ENCODE measurements around the gene ZP2. TPM values are rescaled to one million over a fixed set of nuclear protein-coding genes. Genes with fewer than 3 reads are reported as not detected.
"Not testable (repeated sequence)": the region's sequence is repeated elsewhere in the genome, so short reads cannot be mapped to it uniquely, and the experiment has no call there.

The ZP2 gene
- total RNA-seq (0.90 TPM), polyA plus RNA-seq (not detected)

DNA sequence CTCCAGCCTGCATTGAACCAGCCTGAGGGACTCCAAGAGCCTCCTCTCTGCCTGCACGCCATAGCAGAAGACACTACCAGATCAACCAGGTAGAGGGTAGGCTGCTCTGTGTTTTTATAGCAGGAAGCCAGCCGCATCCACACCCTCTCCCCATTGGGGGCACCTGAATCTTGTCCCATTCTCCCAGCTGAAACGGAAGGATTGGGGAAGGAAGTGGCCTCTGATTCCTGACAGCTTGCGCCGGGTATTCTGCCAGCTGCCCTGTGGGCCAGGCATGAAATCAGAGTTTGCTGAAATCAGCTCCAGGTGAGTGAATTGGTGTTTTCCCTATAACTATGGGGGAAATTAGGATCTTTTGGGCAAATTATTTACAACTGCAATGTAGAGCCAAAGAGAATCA, at the start of gene ZP2:
Gene ZP2 (minus strand): TSS at position 89 of the 400 bp plus-strand sequence. CDS start 27 bp downstream, at position 62.
- no peaks in the 10 kb centered on the region for H3K4me1 ChIP-seq (ENCODE audit: insufficient read depth)
- H3K4me3 ChIP-seq (ENCODE audit: low read depth, low read length), result no peak within 1 kb of the TSS
- DNase-seq (ENCODE audit: extremely low spot score), result no peak
- WGBS, result 67% methylated on average over 5 of the region's 5 CpGs
- H3K36me3 ChIP-seq (ENCODE audit: insufficient read depth), result no peaks in the 10 kb centered on the region
- no peak within 1 kb of the TSS for H3K27ac ChIP-seq (ENCODE audit: low read depth)

DNA sequence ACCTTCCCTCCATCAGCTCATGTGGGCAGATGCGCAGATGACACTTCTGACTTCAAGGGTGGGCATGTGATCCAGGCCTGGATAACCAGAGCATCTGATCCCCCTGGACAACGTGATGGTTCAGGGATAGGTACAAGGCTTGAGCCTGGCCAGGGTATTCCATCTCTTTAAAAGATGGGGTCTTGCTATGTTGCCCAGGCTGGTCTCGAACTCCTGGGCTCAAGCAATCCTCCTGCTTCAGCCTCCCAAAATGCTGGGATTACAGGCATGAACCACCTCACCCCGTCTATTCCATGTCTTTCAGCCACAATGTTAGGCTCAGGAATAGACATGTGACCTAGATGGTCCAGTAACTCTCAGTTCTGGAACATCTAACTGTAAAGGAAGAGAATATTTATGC, 45.9 kb upstream of the ZP2 start:
- no peaks in the 10 kb centered on the region for H3K36me3 ChIP-seq (ENCODE audit: insufficient read depth)
- WGBS, result 83% methylated on average over 4 of the region's 4 CpGs
- no peaks in the 10 kb centered on the region for H3K4me1 ChIP-seq (ENCODE audit: insufficient read depth)

DNA sequence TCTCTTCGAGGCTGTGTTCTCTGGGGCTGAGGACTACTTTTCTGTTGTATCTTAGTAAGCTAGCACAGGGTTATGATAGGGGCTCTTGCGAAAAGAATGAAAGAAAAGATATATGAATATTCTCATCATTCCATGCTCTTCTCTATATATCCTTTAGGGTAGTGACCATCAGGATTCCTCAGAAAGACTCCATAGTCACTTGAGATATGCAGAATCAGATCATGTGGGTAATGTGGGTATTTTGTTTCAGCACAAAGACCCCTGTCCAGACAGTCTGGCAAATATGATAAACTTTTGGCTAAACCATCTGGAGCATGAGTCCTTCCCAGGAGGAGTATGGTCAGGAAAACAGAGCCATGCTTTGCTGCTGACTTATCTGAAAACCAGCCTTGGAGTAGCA, 45.3 kb upstream of the ZP2 start:
- no peak overlapping the region for H3K4me3 ChIP-seq (ENCODE audit: low read depth, low read length)
- H3K36me3 ChIP-seq (ENCODE audit: insufficient read depth), result no peaks in the 10 kb centered on the region
- WGBS, result 91% methylated on average over 2 of the region's 2 CpGs
- H3K4me1 ChIP-seq (ENCODE audit: insufficient read depth), result no peaks in the 10 kb centered on the region
- no peak for DNase-seq (ENCODE audit: extremely low spot score)
- no peak overlapping the region for H3K27ac ChIP-seq (ENCODE audit: low read depth)

More for the DNA sequence above, 45.9 kb upstream of the ZP2 start:
- no peak for DNase-seq (ENCODE audit: extremely low spot score)
- H3K27ac ChIP-seq (ENCODE audit: low read depth), result no peak overlapping the region
- H3K4me3 ChIP-seq (ENCODE audit: low read depth, low read length), result no peak overlapping the region

DNA sequence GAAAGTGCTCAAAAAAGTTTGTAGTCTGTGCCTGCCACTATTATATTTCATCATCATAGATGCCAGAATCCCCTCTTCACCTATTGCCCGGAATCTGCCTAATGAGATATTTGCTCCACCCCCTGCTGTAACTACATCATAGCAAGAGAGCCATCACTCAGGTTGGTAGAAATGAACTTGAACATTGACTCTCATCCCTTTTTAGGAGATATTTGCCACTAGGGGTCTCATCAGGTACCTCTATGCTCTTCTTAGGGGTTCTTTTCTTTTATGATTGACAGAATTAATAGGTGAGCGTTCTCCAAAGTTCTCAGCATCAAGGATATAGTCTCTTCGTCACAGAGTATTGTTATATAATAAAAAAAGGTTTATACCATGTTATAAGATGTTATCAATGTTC, 42.1 kb upstream of the ZP2 start:
- WGBS, result 84% methylated on average over 3 of the region's 3 CpGs
- Histone ChIP-seq H3K27ac (ENCODE audit: low read depth) (no peak overlapping the region), H3K4me1 (ENCODE audit: insufficient read depth) (no peaks in the 10 kb centered on the region), H3K4me3 (ENCODE audit: low read depth, low read length) (no peak overlapping the region), H3K36me3 (ENCODE audit: insufficient read depth) (no peaks in the 10 kb centered on the region)
- no peak for DNase-seq (ENCODE audit: extremely low spot score)

DNA sequence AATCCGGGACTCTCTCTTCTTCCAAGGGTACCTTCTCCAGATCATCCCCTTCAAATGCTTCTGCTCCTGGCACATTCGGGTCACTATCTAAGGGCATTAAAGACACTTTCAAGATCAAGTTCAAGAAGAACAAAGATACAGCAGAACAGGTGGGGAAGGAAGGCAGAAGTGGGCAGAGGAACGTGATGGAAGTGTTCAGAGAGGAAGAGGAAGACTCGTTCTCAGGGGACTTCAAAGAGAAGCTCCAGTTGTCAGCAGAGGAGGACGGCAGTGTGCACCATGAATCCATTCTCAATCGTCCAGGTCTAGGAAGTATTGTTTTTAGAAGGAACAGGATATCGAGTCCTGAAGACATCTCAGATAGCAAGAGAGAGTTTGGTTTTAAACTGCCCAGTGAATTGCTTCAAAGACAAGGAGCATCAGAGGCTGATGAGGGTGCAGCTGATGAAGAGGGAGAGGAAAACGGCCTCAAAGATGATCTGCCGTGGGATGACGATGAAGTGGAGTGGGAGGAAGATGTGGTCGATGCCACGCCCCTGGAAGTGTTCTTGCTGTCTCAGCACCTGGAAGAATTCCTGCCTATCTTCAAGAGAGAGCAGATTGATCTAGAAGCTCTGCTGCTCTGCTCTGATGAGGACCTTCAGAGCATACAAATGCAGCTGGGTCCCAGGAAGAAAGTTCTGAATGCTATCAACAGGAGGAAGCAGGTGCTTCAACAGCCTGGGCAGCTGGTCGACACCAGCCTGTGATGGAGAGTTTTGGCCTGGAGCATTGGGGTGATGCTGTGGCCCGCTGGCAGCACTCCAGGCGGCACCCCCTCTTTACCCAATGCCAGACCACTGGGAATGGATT, 38.9 kb upstream of the ZP2 start:
- 88% methylated on average over 15 of the region's 15 CpGs for WGBS
- no peak for DNase-seq (ENCODE audit: extremely low spot score)
- Histone ChIP-seq H3K27ac (ENCODE audit: low read depth) (no peak overlapping the region), H3K4me3 (ENCODE audit: low read depth, low read length) (no peak overlapping the region), H3K36me3 (ENCODE audit: insufficient read depth) (no peaks in the 10 kb centered on the region), H3K4me1 (ENCODE audit: insufficient read depth) (no peaks in the 10 kb centered on the region)

DNA sequence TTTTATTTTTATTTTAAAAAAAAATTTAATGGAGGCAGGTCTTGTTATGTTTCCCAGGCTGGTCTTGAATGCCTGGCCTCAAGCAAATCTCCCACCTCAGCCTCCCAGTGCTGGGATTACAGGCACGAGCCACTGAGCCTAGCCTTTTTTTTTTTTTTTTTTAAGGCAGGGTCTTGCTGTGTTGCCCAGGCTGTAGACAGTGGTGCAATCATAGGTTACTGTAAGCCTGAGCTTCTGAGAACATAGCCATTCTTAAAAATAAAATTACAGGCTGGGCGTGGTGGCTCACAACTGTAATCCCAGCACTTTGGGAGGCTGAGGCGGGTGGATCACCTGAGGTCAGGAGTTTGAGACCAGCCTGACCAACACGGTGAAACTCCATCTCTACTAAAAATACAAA, 36.8 kb upstream of the ZP2 start:
- not testable (repeated sequence) for H3K4me1 ChIP-seq (ENCODE audit: insufficient read depth); H3K36me3 ChIP-seq (ENCODE audit: insufficient read depth); H3K4me3 ChIP-seq (ENCODE audit: low read depth, low read length); DNase-seq (ENCODE audit: extremely low spot score); H3K27ac ChIP-seq (ENCODE audit: low read depth)
- WGBS, result 90% methylated on average over 4 of the region's 4 CpGs

DNA sequence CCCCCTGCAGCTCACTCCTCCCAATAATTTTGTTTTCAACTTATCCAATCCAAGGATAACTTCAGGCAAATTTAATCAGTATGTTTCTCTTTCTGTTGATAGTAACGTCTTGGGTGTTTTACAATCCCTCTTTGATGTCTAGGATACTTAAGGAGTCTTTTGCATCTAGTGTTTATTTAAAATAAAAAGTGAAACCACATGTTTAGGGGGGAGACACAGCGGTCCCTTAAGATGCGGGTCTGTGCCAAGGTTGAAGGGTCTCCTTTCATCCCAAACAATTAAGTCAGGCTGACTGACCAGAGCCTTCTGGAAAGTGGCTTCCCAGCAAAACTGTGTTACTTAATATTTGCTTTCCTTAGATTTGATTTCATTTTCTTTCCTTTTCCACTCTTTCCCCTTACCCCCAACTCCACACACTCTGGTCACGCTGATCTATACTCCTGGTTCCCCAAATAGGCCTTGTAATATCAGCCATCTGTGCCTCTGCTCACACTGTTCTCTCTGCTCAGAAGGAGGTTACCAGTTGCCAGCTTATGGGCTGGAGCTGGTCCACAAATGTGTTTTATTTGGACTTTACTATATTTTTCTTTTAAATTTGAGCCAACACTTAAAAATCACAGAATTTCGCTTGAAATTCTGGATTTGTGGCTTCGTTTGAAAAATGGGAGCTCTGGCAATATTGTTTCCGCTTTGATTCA, 33.3 kb upstream of the ZP2 start:
- Histone ChIP-seq H3K27ac (ENCODE audit: low read depth) (no peak overlapping the region), H3K4me1 (ENCODE audit: insufficient read depth) (no peaks in the 10 kb centered on the region), H3K36me3 (ENCODE audit: insufficient read depth) (no peaks in the 10 kb centered on the region), H3K4me3 (ENCODE audit: low read depth, low read length) (no peak overlapping the region)
- no peak for DNase-seq (ENCODE audit: extremely low spot score)
- 54% methylated on average over 7 of the region's 7 CpGs for WGBS

DNA sequence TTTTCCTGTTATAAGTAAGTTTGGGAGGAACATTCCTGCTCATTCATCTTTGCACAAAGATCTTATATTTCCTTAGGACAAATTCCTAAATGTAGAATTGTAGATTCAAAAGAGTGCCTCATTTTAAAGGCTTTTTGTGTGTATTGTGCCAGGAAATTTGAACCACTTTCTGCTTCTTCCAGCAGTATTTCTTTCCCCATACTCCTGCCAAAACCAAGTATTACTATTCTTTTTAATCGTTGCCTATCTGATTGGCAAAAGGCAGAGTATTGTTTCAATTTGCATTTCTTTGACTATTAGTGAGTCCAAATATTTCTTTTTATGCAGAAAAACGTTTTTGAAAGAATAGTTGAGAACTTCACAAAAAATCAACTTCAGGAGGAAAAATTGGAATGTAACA, 31.4 kb upstream of the ZP2 start:
- no peak for DNase-seq (ENCODE audit: extremely low spot score)
- Histone ChIP-seq H3K27ac (ENCODE audit: low read depth) (no peak overlapping the region), H3K36me3 (ENCODE audit: insufficient read depth) (no peaks in the 10 kb centered on the region), H3K4me1 (ENCODE audit: insufficient read depth) (no peaks in the 10 kb centered on the region), H3K4me3 (ENCODE audit: low read depth, low read length) (no peak overlapping the region)
- WGBS, result 26% methylated on average over 2 of the region's 2 CpGs

DNA sequence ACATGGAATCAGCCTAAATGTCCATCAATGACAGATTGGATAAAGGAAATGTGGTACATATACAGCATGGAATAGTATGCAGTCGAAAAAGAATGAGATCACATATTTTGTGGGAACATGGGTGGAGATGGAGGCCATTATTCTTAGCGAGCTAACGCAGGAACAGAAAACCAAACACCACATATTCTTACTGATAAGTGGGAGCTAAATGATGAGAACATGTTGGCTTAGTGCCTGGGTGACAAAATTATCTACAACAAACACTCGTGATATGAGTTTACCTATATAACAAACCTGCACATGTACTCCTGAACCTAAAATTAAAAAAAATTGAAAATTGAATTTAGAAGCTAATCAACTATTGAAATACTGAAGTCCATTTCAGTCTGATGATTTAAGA, 28.3 kb upstream of the ZP2 start:
- H3K4me3 ChIP-seq (ENCODE audit: low read depth, low read length), result no peak overlapping the region
- WGBS, result 61% methylated on average over 4 of the region's 4 CpGs
- no peak for DNase-seq (ENCODE audit: extremely low spot score)
- no peaks in the 10 kb centered on the region for H3K4me1 ChIP-seq (ENCODE audit: insufficient read depth)
- H3K27ac ChIP-seq (ENCODE audit: low read depth), result no peak overlapping the region
- no peaks in the 10 kb centered on the region for H3K36me3 ChIP-seq (ENCODE audit: insufficient read depth)

DNA sequence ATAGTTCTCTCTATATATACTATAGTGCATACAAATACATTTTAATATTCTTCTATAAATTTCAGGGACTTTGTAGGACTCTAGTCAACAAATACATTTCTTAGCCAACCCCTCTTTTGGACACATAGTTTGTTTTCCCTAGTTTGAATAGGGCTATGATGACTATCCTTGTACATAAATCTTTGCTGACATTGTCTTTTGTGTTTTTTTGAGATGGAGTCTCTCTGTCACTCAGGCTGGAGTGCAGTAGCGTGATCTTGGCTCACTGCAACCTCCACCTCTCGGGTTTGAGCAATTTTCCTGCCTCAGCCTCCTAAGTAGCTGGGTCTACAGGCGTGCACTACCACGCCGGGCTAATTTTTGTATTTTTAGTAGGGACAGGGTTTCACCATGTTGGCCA, 25.5 kb upstream of the ZP2 start:
- H3K36me3 ChIP-seq (ENCODE audit: insufficient read depth), result no peaks in the 10 kb centered on the region
- WGBS, result 83% methylated on average over 5 of the region's 5 CpGs
- DNase-seq (ENCODE audit: extremely low spot score), result no peak
- no peaks in the 10 kb centered on the region for H3K4me1 ChIP-seq (ENCODE audit: insufficient read depth)
- H3K4me3 ChIP-seq (ENCODE audit: low read depth, low read length), result no peak overlapping the region
- H3K27ac ChIP-seq (ENCODE audit: low read depth), result no peak overlapping the region

DNA sequence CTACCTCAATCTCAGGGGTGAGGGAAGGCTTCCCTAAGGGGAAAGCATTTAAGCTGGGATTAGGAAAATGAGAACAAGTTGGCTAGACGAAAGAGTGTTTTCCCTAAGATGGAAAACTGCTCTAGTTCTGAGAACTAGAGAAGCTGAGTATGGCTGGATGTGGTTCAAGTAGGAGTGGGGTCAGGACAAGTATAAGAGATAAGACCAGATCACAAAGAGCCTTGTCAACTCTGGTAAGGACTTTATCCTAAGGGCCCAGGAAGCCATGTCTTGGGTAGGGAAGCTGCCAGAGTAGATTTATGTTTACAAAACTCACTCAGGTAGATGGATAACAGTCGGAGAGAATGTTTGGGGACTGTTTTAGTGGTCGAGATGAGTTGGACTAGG, 23.8 kb upstream of the ZP2 start:
- no peaks in the 10 kb centered on the region for H3K4me1 ChIP-seq (ENCODE audit: insufficient read depth)
- DNase-seq (ENCODE audit: extremely low spot score), result no peak
- H3K36me3 ChIP-seq (ENCODE audit: insufficient read depth), result no peaks in the 10 kb centered on the region
- H3K4me3 ChIP-seq (ENCODE audit: low read depth, low read length), result no peak overlapping the region
- H3K27ac ChIP-seq (ENCODE audit: low read depth), result no peak overlapping the region
- WGBS, result 80% methylated on average over 3 of the region's 3 CpGs

DNA sequence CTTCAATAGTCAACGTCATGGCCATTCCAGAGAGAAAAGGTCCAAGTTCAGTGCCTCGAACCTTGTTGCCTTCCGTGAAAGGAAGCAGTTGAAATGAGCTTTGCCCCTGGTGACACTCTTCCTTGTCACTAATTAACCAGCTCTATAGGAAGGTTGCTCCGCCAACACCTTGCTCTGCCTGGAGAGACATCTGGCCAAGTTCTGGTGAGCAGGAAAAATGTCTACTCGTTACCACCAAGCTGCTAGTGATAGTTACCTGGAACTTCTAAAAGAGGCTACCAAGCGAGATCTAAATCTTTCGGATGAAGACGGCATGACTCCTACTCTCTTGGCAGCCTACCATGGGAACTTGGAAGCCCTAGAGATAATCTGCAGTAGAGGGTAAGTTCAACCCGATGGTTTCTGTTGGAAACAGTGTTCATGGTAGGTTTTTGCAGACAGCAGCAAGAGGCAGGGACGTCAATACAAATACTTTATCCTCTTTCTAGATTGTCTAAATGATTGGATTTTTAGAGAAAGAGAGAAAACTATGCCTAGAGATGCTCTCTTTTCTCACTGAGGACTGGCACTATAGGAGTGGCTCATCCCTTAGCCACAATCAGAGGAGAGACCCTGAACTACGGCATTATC, 22.3 kb upstream of the ZP2 start, which contains the start of gene ANKS4B:
Gene ANKS4B (plus strand): TSS at position 179 of the 630 bp plus-strand sequence. CDS start 39 bp downstream, at position 218.
- Histone ChIP-seq H3K27ac (ENCODE audit: low read depth) (no peak within 1 kb of the TSS), H3K4me1 (ENCODE audit: insufficient read depth) (no peaks in the 10 kb centered on the region), H3K36me3 (ENCODE audit: insufficient read depth) (no peaks in the 10 kb centered on the region), H3K4me3 (ENCODE audit: low read depth, low read length) (no peak within 1 kb of the TSS)
- no peak for DNase-seq (ENCODE audit: extremely low spot score)
- 89% methylated on average over 11 of the region's 11 CpGs for WGBS

DNA sequence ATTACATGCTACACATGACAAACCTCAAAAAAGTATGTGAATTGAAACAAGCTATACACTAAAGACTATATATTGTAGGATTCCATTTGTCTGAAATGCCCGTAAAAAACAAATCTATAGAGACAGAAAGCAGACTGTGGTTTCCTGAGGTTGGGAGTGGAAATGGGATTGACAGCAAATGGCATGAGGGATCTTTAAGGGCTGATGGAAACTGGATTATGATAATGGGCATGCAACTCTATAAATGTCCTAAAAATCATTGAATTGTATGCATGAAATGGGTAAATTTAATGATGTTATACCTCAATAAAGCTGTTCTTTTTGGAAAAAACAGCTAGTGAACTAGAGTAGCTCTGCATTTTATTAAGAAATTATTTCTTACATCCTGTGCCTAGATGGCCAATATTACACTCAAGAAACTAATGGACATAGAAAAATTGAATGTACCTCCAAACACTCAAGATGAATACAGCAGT, 21.7 kb upstream of the ZP2 start:
- Histone ChIP-seq H3K36me3 (ENCODE audit: insufficient read depth) (no peaks in the 10 kb centered on the region), H3K4me1 (ENCODE audit: insufficient read depth) (no peaks in the 10 kb centered on the region), H3K27ac (ENCODE audit: low read depth) (no peak overlapping the region), H3K4me3 (ENCODE audit: low read depth, low read length) (no peak overlapping the region)
- WGBS, result 97% methylated on average over 1 of the region's 1 CpG
- no peak for DNase-seq (ENCODE audit: extremely low spot score)

All from urinary bladder (tissue), 4 donors.